Stimulated activated CD8-positive, alpha-beta memory T cell treated with anti-CD3 and anti-CD28 coated beads, Interleukin-7, amount 100 ng/mL, for 4 hours (primary cell): ENCODE measurements around the gene IL34.
"Not testable (repeated sequence)": the region's sequence is repeated elsewhere in the genome, so short reads cannot be mapped to it uniquely, and the experiment has no call there.

Experiments
- DNase-seq, 2 donors: peaks; one replicate each; pipeline ENCODE4 v3.0.0-alpha.2; 2020; ENCODE audit warnings: low read depth in 2 of 2

The IL34 gene

GRCh38 chr16:70656712-70657263 is 10.4 kb downstream of the IL34 start:
- no peak for DNase-seq

- DNase-seq, result no peak
Measured at GRCh38 chr16:70657956-70658355, 11.6 kb downstream of the IL34 start.

GRCh38 chr16:70658921-70659320 is 12.6 kb downstream of the IL34 start:
- no peak for DNase-seq

GRCh38 chr16:70659546-70659945 is 13.2 kb downstream of the IL34 start:
- DNase-seq, result no peak

- DNase-seq, result no peak
Measured at GRCh38 chr16:70659953-70660671, 13.8 kb downstream of the IL34 start.

- no peak for DNase-seq
Measured at GRCh38 chr16:70660672-70661350, 14.5 kb downstream of the IL34 start.

- no peak for DNase-seq
Measured at GRCh38 chr16:70661534-70661917, 15.2 kb downstream of the IL34 start.

GRCh38 chr16:70661918-70662641 is 15.7 kb downstream of the IL34 start:
- no peak for DNase-seq

- no peak for DNase-seq
Measured at GRCh38 chr16:70662991-70663523, 16.7 kb downstream of the IL34 start.

- DNase-seq, result no peak
Measured at GRCh38 chr16:70663524-70664324, 17.4 kb downstream of the IL34 start.

GRCh38 chr16:70664325-70665112 is 18.2 kb downstream of the IL34 start:
- no peak for DNase-seq

- DNase-seq, result no peak
Measured at GRCh38 chr16:70665113-70665694, 18.8 kb downstream of the IL34 start.

- no peak for DNase-seq
Measured at GRCh38 chr16:70665806-70666735, 19.7 kb downstream of the IL34 start.

GRCh38 chr16:70670175-70670574 is 23.8 kb downstream of the IL34 start:
- DNase-seq, result no peak

GRCh38 chr16:70670938-70671337 is 24.6 kb downstream of the IL34 start:
- DNase-seq, result not testable (repeated sequence)

- no peak for DNase-seq
Measured at GRCh38 chr16:70674221-70675014, 28.1 kb downstream of the IL34 start.

GRCh38 chr16:70675851-70676513 is 29.6 kb downstream of the IL34 start:
- DNase-seq, result no peak
